ENCODE measurements around the gene SLFN11. TPM values are rescaled to one million over a fixed set of nuclear protein-coding genes. Genes with fewer than 3 reads are reported as not detected.

The SLFN11 gene
- total RNA-seq, 1 donor from 2014 or later, result 0.25 TPM

DNA sequence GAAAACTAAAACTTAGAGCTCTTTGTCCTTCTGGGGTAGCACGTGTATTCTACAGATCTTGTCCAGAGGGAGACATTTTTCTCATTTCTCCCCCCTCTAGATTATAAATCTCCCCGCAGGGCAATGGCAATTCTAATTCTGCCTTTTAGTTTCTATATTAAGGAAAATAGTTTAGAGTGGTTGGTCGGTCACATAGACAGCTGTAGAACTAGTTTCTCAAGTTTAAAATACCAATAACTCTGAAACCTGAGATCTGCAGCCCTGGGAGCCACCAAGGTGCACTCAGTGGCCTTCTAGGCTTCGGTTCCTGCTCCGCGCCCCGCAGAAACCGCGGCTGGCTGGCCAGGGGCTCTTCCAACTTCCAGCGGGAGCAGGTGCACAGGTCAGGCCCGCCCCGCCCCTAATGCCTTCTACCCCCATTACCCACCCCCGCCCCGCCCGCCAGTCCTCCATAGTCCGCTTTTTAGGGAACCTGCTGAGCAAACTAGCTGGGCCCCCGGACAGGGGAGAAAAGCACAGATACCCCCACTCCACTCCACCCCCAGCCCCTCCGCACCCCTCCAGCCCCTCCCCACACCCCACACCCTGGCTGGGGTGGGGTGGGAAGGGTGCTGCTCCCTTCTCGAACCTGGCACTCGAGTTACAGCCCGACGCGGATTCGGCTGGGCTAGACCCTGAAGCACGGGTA lies 431 bp downstream of the SLFN11 start:
- DNase-seq (ENCODE audit: low read depth), result no peak
- H3K27me3 ChIP-seq (ENCODE audit: insufficient read depth, low read length), result peaks cover 25% of the 10 kb centered on the region
- peak overlapping the region; percentile 93 for H3K9ac ChIP-seq (ENCODE audit: low read length)
- peaks cover 63% of the 10 kb centered on the region for H3K27me3 Mint-ChIP-seq (ENCODE audit: low read depth, unreplicated experiment)
- H3K36me3 ChIP-seq (ENCODE audit: insufficient read depth, low read length), result no peaks in the 10 kb centered on the region
- H3K27ac Mint-ChIP-seq (ENCODE audit: unreplicated experiment), result no peak overlapping the region
- no peaks in the 10 kb centered on the region for H3K36me3 Mint-ChIP-seq (ENCODE audit: low read depth, unreplicated experiment)
- peaks cover 3% of the 10 kb centered on the region for H3K4me1 ChIP-seq (ENCODE audit: insufficient read depth, low read length)
- peak overlapping the region; percentile 84 for H3K4me3 Mint-ChIP-seq (ENCODE audit: unreplicated experiment)
- H3K9me3 ChIP-seq (ENCODE audit: insufficient read depth, low read depth, low read length), result no peaks in the 10 kb centered on the region
- peak overlapping the region; percentile 94 for H2AFZ ChIP-seq (ENCODE audit: low read depth, low read length)
- peaks cover under 1% of the 10 kb centered on the region for H4K20me1 ChIP-seq (ENCODE audit: insufficient read depth, low read length)
- peaks cover 8% of the 10 kb centered on the region for H3K9me3 Mint-ChIP-seq (ENCODE audit: unreplicated experiment)
- no peak for FAIRE-seq
- H3K4me3 ChIP-seq (ENCODE audit: insufficient read depth, low read depth, low read length), result peak overlapping the region; percentile 73
- peak overlapping the region; percentile 97 for H3K4me2 ChIP-seq (ENCODE audit: low read length)
- peaks cover 8% of the 10 kb centered on the region for H3K4me1 Mint-ChIP-seq (ENCODE audit: low read depth, unreplicated experiment)
- H3K79me2 ChIP-seq (ENCODE audit: insufficient read depth, low read length), result no peaks in the 10 kb centered on the region
- no peak for TF ChIP-seq EZH2 (IDR thresholded peaks at IDR 0.05; ENCODE audit: insufficient read depth, low read length)
- TF ChIP-seq, protein P1, sequence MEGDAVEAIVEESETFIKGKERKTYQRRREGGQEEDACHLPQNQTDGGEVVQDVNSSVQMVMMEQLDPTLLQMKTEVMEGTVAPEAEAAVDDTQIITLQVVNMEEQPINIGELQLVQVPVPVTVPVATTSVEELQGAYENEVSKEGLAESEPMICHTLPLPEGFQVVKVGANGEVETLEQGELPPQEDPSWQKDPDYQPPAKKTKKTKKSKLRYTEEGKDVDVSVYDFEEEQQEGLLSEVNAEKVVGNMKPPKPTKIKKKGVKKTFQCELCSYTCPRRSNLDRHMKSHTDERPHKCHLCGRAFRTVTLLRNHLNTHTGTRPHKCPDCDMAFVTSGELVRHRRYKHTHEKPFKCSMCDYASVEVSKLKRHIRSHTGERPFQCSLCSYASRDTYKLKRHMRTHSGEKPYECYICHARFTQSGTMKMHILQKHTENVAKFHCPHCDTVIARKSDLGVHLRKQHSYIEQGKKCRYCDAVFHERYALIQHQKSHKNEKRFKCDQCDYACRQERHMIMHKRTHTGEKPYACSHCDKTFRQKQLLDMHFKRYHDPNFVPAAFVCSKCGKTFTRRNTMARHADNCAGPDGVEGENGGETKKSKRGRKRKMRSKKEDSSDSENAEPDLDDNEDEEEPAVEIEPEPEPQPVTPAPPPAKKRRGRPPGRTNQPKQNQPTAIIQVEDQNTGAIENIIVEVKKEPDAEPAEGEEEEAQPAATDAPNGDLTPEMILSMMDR (IDR thresholded peaks at IDR 0.05; ENCODE audit: insufficient read depth, low read depth, low read length), result no peak
- H3K27ac ChIP-seq (ENCODE audit: low read depth, low read length), result peak overlapping the region; percentile 68

DNA sequence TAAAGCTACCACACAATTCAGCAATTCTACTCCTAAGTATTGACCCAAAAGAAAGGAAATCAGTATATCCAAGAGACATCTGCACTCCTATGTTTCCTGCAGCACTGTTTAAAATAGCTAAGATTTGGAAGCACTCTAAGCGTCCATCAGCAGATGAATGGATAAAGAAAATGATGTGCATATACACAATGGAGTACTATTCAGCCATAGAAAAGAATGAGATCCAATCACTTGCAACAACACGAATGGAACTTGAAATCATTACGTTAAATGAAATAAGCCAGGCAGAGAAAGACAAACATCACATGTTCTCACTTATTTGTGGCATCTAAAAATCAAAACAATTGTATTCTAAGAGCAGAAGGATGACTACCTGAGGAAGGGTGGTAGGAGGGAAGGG lies 1.5 kb downstream of the SLFN11 start:
- Histone ChIP-seq H2AFZ (ENCODE audit: low read depth, low read length) (no peak overlapping the region), H3K79me2 (ENCODE audit: insufficient read depth, low read length) (no peaks in the 10 kb centered on the region), H3K4me3 (ENCODE audit: insufficient read depth, low read depth, low read length) (no peak overlapping the region), H4K20me1 (ENCODE audit: insufficient read depth, low read length) (peaks cover 3% of the 10 kb centered on the region), H3K4me1 (ENCODE audit: insufficient read depth, low read length) (peaks cover 3% of the 10 kb centered on the region), H3K4me2 (ENCODE audit: low read length) (no peak overlapping the region), H3K27ac (ENCODE audit: low read depth, low read length) (no peak overlapping the region), H3K27me3 (ENCODE audit: insufficient read depth, low read length) (peaks cover 25% of the 10 kb centered on the region), H3K9me3 (ENCODE audit: insufficient read depth, low read depth, low read length) (no peaks in the 10 kb centered on the region), H3K36me3 (ENCODE audit: insufficient read depth, low read length) (no peaks in the 10 kb centered on the region), H3K9ac (ENCODE audit: low read length) (no peak overlapping the region)
- Mint-ChIP-seq H3K4me1 (ENCODE audit: low read depth, unreplicated experiment) (peaks cover 8% of the 10 kb centered on the region), H3K4me3 (ENCODE audit: unreplicated experiment) (no peak overlapping the region), H3K27ac (ENCODE audit: unreplicated experiment) (no peak overlapping the region), H3K27me3 (ENCODE audit: low read depth, unreplicated experiment) (peaks cover 68% of the 10 kb centered on the region), H3K36me3 (ENCODE audit: low read depth, unreplicated experiment) (no peaks in the 10 kb centered on the region), H3K9me3 (ENCODE audit: unreplicated experiment) (peaks cover 8% of the 10 kb centered on the region)
- DNase-seq (ENCODE audit: low read depth) (no peak), FAIRE-seq (no peak)
- TF ChIP-seq, protein P1 (IDR thresholded peaks at IDR 0.05; ENCODE audit: insufficient read depth, low read depth, low read length), result no peak
- no peak for TF ChIP-seq EZH2 (IDR thresholded peaks at IDR 0.05; ENCODE audit: insufficient read depth, low read length)

Measured in astrocyte (in vitro differentiated cells and primary cell).